ENCODE data around the gene DLK1. TPM values are rescaled to one million over a fixed set of nuclear protein-coding genes. Genes with fewer than 3 reads are reported as not detected.

DLK1 gene
- total RNA-seq, 1 donor from 2014 or later: 4.4 TPM

DNA sequence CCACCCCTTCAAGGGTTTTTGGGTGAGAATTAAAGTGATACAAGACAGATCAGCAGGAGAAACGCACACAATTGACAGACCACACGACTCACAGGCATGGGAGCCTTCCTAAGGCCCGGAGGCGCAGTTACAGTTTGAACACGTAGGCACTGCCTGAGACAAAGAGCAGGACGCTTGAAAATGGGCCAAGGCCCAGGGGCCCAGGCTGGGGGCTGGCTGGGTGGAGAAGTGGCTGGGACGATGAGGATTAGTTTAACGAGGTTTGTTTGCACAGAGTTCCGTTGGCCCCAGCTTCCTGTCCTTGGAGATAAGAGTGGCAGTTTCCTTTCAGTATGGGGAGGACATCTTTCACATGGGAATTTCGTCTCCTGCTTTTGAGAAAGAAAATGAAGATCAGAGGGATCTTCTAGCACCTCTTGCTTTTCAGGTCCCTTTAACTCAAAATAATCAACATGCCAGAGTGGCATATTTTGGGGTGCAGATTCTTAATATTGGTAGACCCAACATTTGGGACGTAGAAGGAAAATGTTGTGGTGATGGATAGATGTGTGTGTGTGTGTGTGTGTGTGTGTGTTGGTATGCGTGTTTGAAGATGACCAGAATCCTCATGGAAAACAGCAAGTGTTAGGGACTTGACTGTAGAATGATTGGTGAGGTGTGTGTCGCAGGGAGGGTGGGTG is 44.6 kb downstream of the DLK1 start:
- Mint-ChIP-seq H3K27ac (ENCODE audit: unreplicated experiment) (peak overlapping the region; percentile 62), H3K4me3 (no peak overlapping the region), H3K27me3 (ENCODE audit: low read depth) (peaks cover 3% of the 10 kb centered on the region), H3K4me1 (peaks cover 17% of the 10 kb centered on the region), H3K36me3 (ENCODE audit: low read depth) (peaks cover 3% of the 10 kb centered on the region), H3K9me3 (peaks cover 6% of the 10 kb centered on the region)
- DNase-seq (ENCODE audit: low read depth, low spot score): no peak
- TF ChIP-seq, protein P1, sequence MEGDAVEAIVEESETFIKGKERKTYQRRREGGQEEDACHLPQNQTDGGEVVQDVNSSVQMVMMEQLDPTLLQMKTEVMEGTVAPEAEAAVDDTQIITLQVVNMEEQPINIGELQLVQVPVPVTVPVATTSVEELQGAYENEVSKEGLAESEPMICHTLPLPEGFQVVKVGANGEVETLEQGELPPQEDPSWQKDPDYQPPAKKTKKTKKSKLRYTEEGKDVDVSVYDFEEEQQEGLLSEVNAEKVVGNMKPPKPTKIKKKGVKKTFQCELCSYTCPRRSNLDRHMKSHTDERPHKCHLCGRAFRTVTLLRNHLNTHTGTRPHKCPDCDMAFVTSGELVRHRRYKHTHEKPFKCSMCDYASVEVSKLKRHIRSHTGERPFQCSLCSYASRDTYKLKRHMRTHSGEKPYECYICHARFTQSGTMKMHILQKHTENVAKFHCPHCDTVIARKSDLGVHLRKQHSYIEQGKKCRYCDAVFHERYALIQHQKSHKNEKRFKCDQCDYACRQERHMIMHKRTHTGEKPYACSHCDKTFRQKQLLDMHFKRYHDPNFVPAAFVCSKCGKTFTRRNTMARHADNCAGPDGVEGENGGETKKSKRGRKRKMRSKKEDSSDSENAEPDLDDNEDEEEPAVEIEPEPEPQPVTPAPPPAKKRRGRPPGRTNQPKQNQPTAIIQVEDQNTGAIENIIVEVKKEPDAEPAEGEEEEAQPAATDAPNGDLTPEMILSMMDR (conservative IDR thresholded peaks at IDR 0.05): no peak

DNA sequence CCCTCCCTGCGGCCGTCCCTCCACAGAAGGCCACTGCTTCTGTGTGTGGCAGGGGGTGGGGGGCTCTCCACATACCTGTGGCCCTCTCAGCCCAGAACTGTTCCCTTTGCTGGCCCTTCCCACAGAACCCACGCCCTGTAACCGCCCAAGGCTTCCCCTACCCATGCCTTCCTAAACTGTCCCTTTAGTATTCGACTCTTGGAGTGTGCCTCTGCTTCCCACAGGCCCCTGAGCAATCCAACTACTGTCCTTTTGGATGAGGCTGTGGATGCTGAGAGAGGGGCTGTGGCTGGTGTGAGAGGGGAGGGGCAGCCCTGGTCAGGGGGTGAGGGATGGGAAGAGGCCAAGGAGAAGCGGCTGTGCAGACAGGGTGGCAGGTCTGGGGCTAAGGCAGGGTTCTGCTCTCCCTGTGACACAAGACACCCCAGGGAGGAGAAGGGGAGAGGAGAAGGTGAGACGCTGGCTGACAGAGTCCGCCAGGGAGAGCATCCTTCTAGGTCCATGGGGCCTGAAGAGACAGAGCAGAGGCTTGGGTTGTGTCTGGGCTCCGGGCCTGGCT is 46.0 kb downstream of the DLK1 start:
- TF ChIP-seq, protein P1 (conservative IDR thresholded peaks at IDR 0.05): no peak
- Mint-ChIP-seq H3K4me1 (peaks cover 17% of the 10 kb centered on the region), H3K27me3 (ENCODE audit: low read depth) (no peaks in the 10 kb centered on the region), H3K27ac (ENCODE audit: unreplicated experiment) (peak overlapping the region; percentile 35), H3K36me3 (ENCODE audit: low read depth) (peaks cover 3% of the 10 kb centered on the region), H3K4me3 (no peak overlapping the region), H3K9me3 (peaks cover 6% of the 10 kb centered on the region)
- DNase-seq (ENCODE audit: low read depth, low spot score): no peak

DNA sequence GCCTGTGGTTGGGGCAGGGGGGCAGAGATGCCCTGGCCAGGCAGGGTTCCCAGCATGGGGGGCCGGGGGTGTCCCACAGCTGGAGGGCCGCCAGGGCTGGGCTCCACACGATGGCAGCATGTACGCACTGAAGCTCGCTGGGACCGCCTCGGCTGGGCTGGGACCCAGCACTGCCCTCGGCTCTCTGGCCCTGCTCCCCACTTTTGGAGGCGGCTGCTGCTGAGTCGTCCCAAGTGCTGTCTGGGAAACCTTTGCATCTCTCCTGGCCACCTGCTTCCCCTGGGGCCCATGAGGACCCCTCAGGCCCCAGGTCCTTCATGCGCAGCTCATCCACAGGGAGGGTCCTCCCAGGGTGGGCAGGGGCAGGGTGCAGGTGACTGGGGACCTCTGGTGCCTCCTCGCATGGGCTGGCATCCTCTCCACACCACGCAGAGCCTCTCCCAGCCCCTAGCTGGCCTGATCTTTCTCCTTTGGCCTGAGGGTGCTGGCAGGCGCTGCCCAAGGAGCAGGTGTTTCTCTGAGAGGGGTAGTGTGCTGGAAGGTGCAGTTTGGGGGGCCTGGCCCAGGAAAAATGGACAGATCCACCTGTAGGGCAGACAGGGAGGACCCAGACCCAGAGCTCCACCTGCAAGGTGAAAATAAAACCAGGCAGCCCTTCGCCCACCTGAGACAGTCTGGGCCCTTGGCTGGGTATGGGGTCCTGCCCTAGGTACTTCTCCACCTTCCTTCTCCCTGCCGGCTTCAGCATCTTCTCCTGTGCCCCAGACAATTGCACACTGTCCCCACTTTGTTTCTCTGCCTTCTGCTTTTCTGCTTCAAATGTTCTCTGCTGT is 46.9 kb downstream of the DLK1 start:
- Mint-ChIP-seq H3K27ac (ENCODE audit: unreplicated experiment) (peak overlapping the region; percentile 1), H3K4me3 (no peak overlapping the region), H3K27me3 (ENCODE audit: low read depth) (no peaks in the 10 kb centered on the region), H3K36me3 (ENCODE audit: low read depth) (peaks cover 3% of the 10 kb centered on the region), H3K4me1 (peaks cover 17% of the 10 kb centered on the region), H3K9me3 (peaks cover 6% of the 10 kb centered on the region)
- TF ChIP-seq, protein P1 (conservative IDR thresholded peaks at IDR 0.05): no peak
- no peak for DNase-seq (ENCODE audit: low read depth, low spot score)

DNA sequence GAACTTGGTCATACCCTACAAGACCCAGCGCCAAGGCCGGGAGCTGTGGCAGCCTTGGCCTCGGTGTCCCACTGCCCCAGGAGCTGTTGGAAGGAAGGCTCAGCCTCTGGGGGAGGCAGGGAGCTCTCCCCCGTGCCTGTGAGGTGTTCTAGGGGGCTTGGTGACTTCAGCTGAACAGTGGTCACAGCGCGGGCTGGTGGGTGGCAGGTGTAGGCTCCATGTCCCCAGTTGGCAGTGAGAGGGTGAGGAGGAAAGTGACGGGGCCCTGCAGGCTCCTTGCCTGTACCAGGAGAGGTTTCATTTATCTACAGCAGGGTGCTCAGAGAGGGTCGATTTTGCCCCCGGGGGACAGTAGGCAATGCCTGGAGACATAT is 47.5 kb downstream of the DLK1 start:
- Mint-ChIP-seq H3K4me3 (no peak overlapping the region), H3K9me3 (peaks cover 6% of the 10 kb centered on the region), H3K4me1 (peaks cover 17% of the 10 kb centered on the region), H3K36me3 (ENCODE audit: low read depth) (peaks cover 3% of the 10 kb centered on the region), H3K27ac (ENCODE audit: unreplicated experiment) (peak overlapping the region; percentile 1), H3K27me3 (ENCODE audit: low read depth) (no peaks in the 10 kb centered on the region)
- no peak for DNase-seq (ENCODE audit: low read depth, low spot score)
- TF ChIP-seq, protein P1 (conservative IDR thresholded peaks at IDR 0.05): no peak

DNA sequence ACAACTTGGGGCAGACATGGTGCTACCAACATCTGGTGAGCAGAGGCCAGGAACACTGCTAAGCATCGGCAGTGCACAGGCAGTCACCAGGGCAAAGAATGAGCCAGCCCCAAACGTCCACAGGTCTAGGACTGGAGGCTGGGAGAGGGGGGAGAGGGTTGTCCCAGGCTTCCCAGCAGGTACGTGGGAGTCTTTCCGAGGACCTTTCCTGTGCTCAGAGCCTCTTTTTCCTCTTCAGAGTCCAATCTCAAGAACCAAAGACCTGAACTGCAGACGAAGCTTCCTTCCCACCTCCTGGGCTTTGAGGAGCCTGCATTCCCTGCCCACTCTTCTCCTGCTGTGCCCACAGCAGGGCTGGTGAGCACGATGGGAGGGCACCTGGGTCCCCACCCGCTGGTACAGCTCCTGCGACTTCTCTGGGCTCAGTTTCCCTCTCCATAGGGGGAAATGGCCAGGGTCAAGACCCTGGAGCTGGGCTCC is 48.7 kb downstream of the DLK1 start:
- no peaks in the 10 kb centered on the region for H3K27me3 Mint-ChIP-seq (ENCODE audit: low read depth)
- H3K9me3 Mint-ChIP-seq: peaks cover 6% of the 10 kb centered on the region
- H3K36me3 Mint-ChIP-seq (ENCODE audit: low read depth): peaks cover 3% of the 10 kb centered on the region
- TF ChIP-seq, protein P1 (conservative IDR thresholded peaks at IDR 0.05): no peak
- H3K4me3 Mint-ChIP-seq: no peak overlapping the region
- no peak for DNase-seq (ENCODE audit: low read depth, low spot score)
- H3K27ac Mint-ChIP-seq (ENCODE audit: unreplicated experiment): no peak overlapping the region
- H3K4me1 Mint-ChIP-seq: peaks cover 22% of the 10 kb centered on the region

Measured in neural crest cell (in vitro differentiated cells).